ENCODE measurements around the gene TMEM233. TPM values are rescaled to one million over a fixed set of nuclear protein-coding genes. Genes with fewer than 3 reads are reported as not detected.

The TMEM233 gene
- total and polyA plus RNA-seq, 10 of the 15 experiments (the other 5 are each of a cell fraction or from before 2014, with no cell fraction given): not detected

GRCh38 chr12:119660076-119660475 lies 66.5 kb downstream of the TMEM233 start:
- no peaks in the 10 kb centered on the region for H4K20me1 ChIP-seq (ENCODE audit: control insufficient read depth, insufficient read depth)
- H3K27ac ChIP-seq (ENCODE audit: control insufficient read depth, insufficient read depth): no peak overlapping the region
- WGBS (ENCODE audit: insufficient coverage, insufficient replicate concordance, low lambda C conversion rate, missing lambda C conversion rate): 64% methylated on average over 5 of the region's 5 CpGs
- intact Hi-C loops (cut with micrococcal nuclease; ENCODE audit: unreplicated experiment) (no loop called here), in situ Hi-C loops (cut with MboI) (loop anchor here (25.0 kb wide), 1 partner anchor 1523 kb away; the partner anchor contains the start of gene PEBP1)
- BruUV-seq (replicated peaks): no TSS peak
- H2AFZ ChIP-seq (ENCODE audit: control insufficient read depth, low read depth, low read length): peak overlapping the region; percentile 33
- peak; percentile 19; the same call in 1 of the 3 replicates for ATAC-seq
- H3K27me3 ChIP-seq (replicated peaks in 1 of 2; ENCODE audit: control insufficient read depth in 2 of 2, insufficient read depth in 2 of 2, low read length in 1 of 2): no peaks in the 10 kb centered on the region
- H3K4me1 ChIP-seq (ENCODE audit: control insufficient read depth, insufficient read depth, low read length): no peaks in the 10 kb centered on the region
- FAIRE-seq: no peak
- H3K9ac ChIP-seq (ENCODE audit: control insufficient read depth, insufficient read depth, low read length): no peak overlapping the region
- ChIA-PET SMC1A (ENCODE audit: uncharacterized antibody, unreplicated experiment) (no interaction called here), CTCF (interaction anchor here (0.7 to 2.5 kb wide), 4 partner anchors 11 to 216 kb away, joined by 4 to 23 read pairs (median 14); no protein-coding TSS in a partner anchor), POLR2A (no interaction called here), RAD21 (ENCODE audit: unreplicated experiment) (no interaction called here)
- H3K9me3 ChIP-seq (replicated peaks; ENCODE audit: control insufficient read depth, insufficient read depth, low read length): no peaks in the 10 kb centered on the region
- H3K4me3 ChIP-seq: no peak overlapping the region
- no peak for TF ChIP-seq WRNIP1 (IDR thresholded peaks at IDR 0.05; ENCODE audit: borderline replicate concordance, low read depth, low read length)
- peak; percentile 79 for TF ChIP-seq CREB1 (IDR thresholded peaks at IDR 0.05; ENCODE audit: low read depth)
- TF ChIP-seq CREM (IDR thresholded peaks at IDR 0.05; ENCODE audit: low read depth): peak; percentile 41; the same call in 1 of the 2 replicates
- H3K79me2 ChIP-seq (ENCODE audit: control insufficient read depth, insufficient read depth, low read length): no peaks in the 10 kb centered on the region
- H3K36me3 ChIP-seq (ENCODE audit: control insufficient read depth in 2 of 2, insufficient read depth in 2 of 2, low read length in 1 of 2): no peaks in the 10 kb centered on the region
- H3K4me2 ChIP-seq (ENCODE audit: control insufficient read depth, insufficient read depth): 0 out of 2 replicates have a peak overlapping the region, but pooled peaks have one; percentile 21
- no peak for DNase-seq (ENCODE audit: low read depth, low spot score)

GRCh38 chr12:119661882-119662281 lies 68.3 kb downstream of the TMEM233 start:
- Histone ChIP-seq H3K4me3 (no peak overlapping the region), H3K36me3 (ENCODE audit: control insufficient read depth in 2 of 2, insufficient read depth in 2 of 2, low read length in 1 of 2) (no peaks in the 10 kb centered on the region), H3K4me1 (ENCODE audit: control insufficient read depth, insufficient read depth, low read length) (peaks cover 17% of the 10 kb centered on the region), H3K27ac (ENCODE audit: control insufficient read depth, insufficient read depth) (no peak overlapping the region), H3K9me3 (replicated peaks; ENCODE audit: control insufficient read depth, insufficient read depth, low read length) (no peaks in the 10 kb centered on the region), H4K20me1 (ENCODE audit: control insufficient read depth, insufficient read depth) (no peaks in the 10 kb centered on the region), H3K9ac (ENCODE audit: control insufficient read depth, insufficient read depth, low read length) (no peak overlapping the region), H3K4me2 (ENCODE audit: control insufficient read depth, insufficient read depth) (no peak overlapping the region), H3K27me3 (replicated peaks in 1 of 2; ENCODE audit: control insufficient read depth in 2 of 2, insufficient read depth in 2 of 2, low read length in 1 of 2) (no peaks in the 10 kb centered on the region), H3K79me2 (ENCODE audit: control insufficient read depth, insufficient read depth, low read length) (no peaks in the 10 kb centered on the region), H2AFZ (ENCODE audit: control insufficient read depth, low read depth, low read length) (no peak overlapping the region)
- CTCF ChIA-PET: interaction anchor here (1.2 to 2.7 kb wide), 5 partner anchors 8 to 218 kb away, joined by 3 to 8 read pairs (median 3); partner anchors contain the start of gene CIT
- FAIRE-seq: no peak
- RAD21 ChIA-PET (ENCODE audit: unreplicated experiment): no interaction called here
- SMC1A ChIA-PET (ENCODE audit: uncharacterized antibody, unreplicated experiment): interaction anchor here (1.1 to 1.7 kb wide), 3 partner anchors 8 to 20 kb away, joined by 3 to 4 read pairs (median 3); no protein-coding TSS in a partner anchor
- ATAC-seq: no peak
- intact Hi-C loops (cut with micrococcal nuclease; ENCODE audit: unreplicated experiment) (no loop called here), in situ Hi-C loops (cut with MboI) (loop anchor here (25.0 kb wide), 1 partner anchor 1525 kb away; the partner anchor contains the start of gene PEBP1)
- BruUV-seq (replicated peaks): no TSS peak
- no peak for TF ChIP-seq BCL3 (IDR thresholded peaks at IDR 0.05; ENCODE audit: borderline replicate concordance, insufficient read depth, low read depth, low read length, poor library complexity, severe bottlenecking)
- no peak for TF ChIP-seq KDM1A (IDR thresholded peaks at IDR 0.05; ENCODE audit: borderline replicate concordance)
- no peak for TF ChIP-seq ZNF384 (IDR thresholded peaks at IDR 0.05; ENCODE audit: borderline replicate concordance, low read depth, low read length)
- POLR2A ChIA-PET: no interaction called here
- no peak for DNase-seq (ENCODE audit: low read depth, low spot score)
- 57% methylated on average over 4 of the region's 4 CpGs for WGBS (ENCODE audit: insufficient coverage, insufficient replicate concordance, low lambda C conversion rate, missing lambda C conversion rate)

Measured in GM12878 (cell line).